A673 (cell line): ENCODE results near the gene CPED1. TPM values are rescaled to one million over a fixed set of nuclear protein-coding genes. Genes with fewer than 3 reads are reported as not detected.

Experiments
- BruUV-seq: library from RNA; stranded (reverse); fragments of 400-500 nt; replicated peaks from 2 replicates; lab custom pipeline; 2021; lab: Mats Ljungman, UMichigan
- CTCF ChIA-PET: fragments of 300-600 bp; sonication (Branson Sonifier 250); formaldehyde crosslinking; loops from one replicate; lab custom pipeline; 2022; ENCODE audit warnings: antibody characterized with exemption; lab: Charles Lee
- POLR2A ChIA-PET: fragments of 300-600 bp; sonication (Branson Sonifier 250); formaldehyde crosslinking; loops from one replicate; lab custom pipeline; 2022; ENCODE audit warnings: antibody characterized with exemption; ENCODE audit not compliant: low non-redundant PET; lab: Charles Lee
- DNase-seq: peaks from one replicate; pipeline ENCODE4 v3.0.0-alpha.2; 2015; ENCODE audit warnings: low spot score
- H3K27ac ChIP-seq: fragments of 200-600 bp; sonication (generic); 2 replicates; pipeline ENCODE4 v1.5.1; 2016; ENCODE audit warnings: mixed run types, low read depth, mild to moderate bottlenecking, mixed read lengths, antibody characterized with exemption, low read length; ENCODE audit not compliant: poor library complexity, severe bottlenecking
- H3K27me3 ChIP-seq: fragments of 200-600 bp; sonication (generic); replicated peaks from 2 replicates; pipeline ENCODE4 v1.6.1; 2017; ENCODE audit warnings: mixed run types, low read depth, mild to moderate bottlenecking, mixed read lengths, antibody characterized with exemption, low read length; ENCODE audit not compliant: insufficient read depth, poor library complexity
- H3K36me3 ChIP-seq: fragments of 200-600 bp; sonication (generic); 2 replicates; pipeline ENCODE4 v1.6.1; 2016; ENCODE audit warnings: mixed run types, mild to moderate bottlenecking, mixed read lengths, antibody characterized with exemption, low read length; ENCODE audit not compliant: insufficient read depth, poor library complexity, severe bottlenecking
- H3K4me1 ChIP-seq: fragments of 200-600 bp; sonication (generic); 2 replicates; pipeline ENCODE4 v1.6.1; 2017; ENCODE audit warnings: mixed run types, mild to moderate bottlenecking, mixed read lengths, antibody characterized with exemption, low read length; ENCODE audit not compliant: insufficient read depth, poor library complexity, severe bottlenecking
- H3K4me3 ChIP-seq: fragments of 200-600 bp; sonication (generic); 2 replicates; pipeline ENCODE4 v1.5.1; 2016; ENCODE audit warnings: low read depth, mixed run types, mild to moderate bottlenecking, mixed read lengths, low read length; ENCODE audit not compliant: poor library complexity, severe bottlenecking
- H3K9me3 ChIP-seq: fragments of 200-600 bp; sonication (generic); 2 replicates; pipeline ENCODE4 v1.6.1; 2016; ENCODE audit warnings: mixed run types, low read depth, mild to moderate bottlenecking, mixed read lengths, antibody characterized with exemption, low read length; ENCODE audit not compliant: poor library complexity, severe bottlenecking
- EZH2 ChIP-seq: fragments of 200-600 bp; sonication (generic); IDR thresholded peaks from 2 replicates; pipeline ENCODE4 v1.6.1; 2017; ENCODE audit warnings: borderline replicate concordance, low read depth, mild to moderate bottlenecking, mixed read lengths, antibody characterized with exemption, low read length; ENCODE audit not compliant: poor library complexity, severe bottlenecking
- intact Hi-C: fragments of 100-400 bp; cut with micrococcal nuclease; formaldehyde crosslinking; loops from one replicate; pipeline ENCODE4 v1.10.0; 2022; ENCODE audit not compliant: unreplicated experiment
- total RNA-seq: library from RNA; stranded (reverse); gene quantifications from 2 replicates; pipeline ENCODE4 v1.2.3, GENCODE V29; 2021
- TF ChIP-seq, protein P1 (sequence below): fragments of 300-800, 200-600 bp; sonication (generic); conservative IDR thresholded peaks from 2 replicates; pipeline ENCODE4 v1.5.1; 2017; ENCODE audit warnings: low read depth, mild to moderate bottlenecking, antibody characterized with exemption, low read length, moderate library complexity, mixed read lengths

CPED1 gene
- total RNA-seq, 1 experiment from 2014 or later, result 0.15 TPM

DNA sequence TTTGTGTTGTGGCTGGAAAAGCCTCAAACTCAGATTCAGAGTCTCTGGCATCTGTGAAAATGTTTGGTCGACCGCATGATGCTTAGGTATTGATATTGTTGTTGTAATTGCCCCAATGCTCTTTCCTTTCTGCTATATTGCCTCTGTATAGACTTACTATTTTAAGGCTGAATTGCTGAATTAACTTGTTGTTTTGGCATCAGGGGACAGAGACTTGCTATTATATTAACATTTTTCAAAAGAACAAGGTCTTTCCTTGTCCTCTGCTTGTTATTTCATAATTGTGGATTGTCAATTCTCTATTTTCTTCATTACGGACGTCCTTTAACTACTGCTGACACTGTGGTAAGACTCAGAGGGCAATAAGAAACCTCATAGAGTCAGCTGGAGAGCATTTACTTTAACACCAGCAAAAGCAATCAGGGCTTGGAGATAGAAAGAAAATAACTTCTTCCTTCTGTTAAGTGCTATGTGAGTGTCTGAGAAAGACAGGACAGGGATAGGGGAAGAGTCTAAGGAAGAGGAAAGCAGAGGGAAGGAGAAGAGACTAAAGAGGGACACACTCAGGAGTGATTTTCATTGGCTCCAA is 17.6 kb downstream of the CPED1 start:
- BruUV-seq, result no TSS peak
- TF ChIP-seq, protein P1, sequence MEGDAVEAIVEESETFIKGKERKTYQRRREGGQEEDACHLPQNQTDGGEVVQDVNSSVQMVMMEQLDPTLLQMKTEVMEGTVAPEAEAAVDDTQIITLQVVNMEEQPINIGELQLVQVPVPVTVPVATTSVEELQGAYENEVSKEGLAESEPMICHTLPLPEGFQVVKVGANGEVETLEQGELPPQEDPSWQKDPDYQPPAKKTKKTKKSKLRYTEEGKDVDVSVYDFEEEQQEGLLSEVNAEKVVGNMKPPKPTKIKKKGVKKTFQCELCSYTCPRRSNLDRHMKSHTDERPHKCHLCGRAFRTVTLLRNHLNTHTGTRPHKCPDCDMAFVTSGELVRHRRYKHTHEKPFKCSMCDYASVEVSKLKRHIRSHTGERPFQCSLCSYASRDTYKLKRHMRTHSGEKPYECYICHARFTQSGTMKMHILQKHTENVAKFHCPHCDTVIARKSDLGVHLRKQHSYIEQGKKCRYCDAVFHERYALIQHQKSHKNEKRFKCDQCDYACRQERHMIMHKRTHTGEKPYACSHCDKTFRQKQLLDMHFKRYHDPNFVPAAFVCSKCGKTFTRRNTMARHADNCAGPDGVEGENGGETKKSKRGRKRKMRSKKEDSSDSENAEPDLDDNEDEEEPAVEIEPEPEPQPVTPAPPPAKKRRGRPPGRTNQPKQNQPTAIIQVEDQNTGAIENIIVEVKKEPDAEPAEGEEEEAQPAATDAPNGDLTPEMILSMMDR, result no peak
- TF ChIP-seq EZH2, result no peak
- Histone ChIP-seq H3K27ac (no peak overlapping the region), H3K4me1 (no peaks in the 10 kb centered on the region), H3K36me3 (no peaks in the 10 kb centered on the region), H3K9me3 (no peaks in the 10 kb centered on the region), H3K27me3 (no peaks in the 10 kb centered on the region), H3K4me3 (no peak overlapping the region)
- POLR2A ChIA-PET, result no interaction called here
- CTCF ChIA-PET, result no interaction called here
- no peak for DNase-seq
- intact Hi-C loops, result no loop called here

DNA sequence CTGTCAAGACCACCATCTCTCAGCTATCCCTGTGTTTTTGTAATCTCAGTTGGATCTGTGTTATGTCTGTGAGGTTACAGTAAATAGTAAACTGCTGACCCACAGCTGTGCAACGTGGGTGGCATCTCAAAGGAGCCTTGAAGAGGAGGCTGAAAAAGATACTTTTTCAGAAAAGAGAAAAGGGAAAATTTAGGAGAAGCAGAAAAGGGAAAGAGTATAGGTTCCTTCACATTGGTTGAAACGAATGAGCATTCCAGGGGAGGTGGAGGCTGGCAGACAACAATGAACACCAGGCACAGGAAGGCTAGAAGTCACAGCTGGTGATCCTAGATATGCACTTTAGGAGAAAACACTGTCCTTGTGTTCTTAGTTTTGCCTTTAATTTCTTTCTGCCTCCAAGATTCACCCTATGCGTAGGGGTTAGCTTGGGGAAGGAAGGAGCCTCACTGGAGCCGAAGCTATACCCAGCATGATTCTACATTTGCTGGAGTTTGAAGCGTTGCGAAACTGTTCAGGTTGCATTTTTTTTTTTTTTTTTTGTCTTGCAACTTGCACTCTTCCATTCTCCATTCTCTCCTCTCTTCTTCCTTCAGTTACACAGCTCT is 18.3 kb downstream of the CPED1 start:
- POLR2A ChIA-PET, result no interaction called here
- DNase-seq, result no peak
- Histone ChIP-seq H3K27ac (no peak overlapping the region), H3K27me3 (no peaks in the 10 kb centered on the region), H3K36me3 (no peaks in the 10 kb centered on the region), H3K4me3 (no peak overlapping the region), H3K9me3 (no peaks in the 10 kb centered on the region), H3K4me1 (no peaks in the 10 kb centered on the region)
- BruUV-seq, result no TSS peak
- intact Hi-C loops, result no loop called here
- TF ChIP-seq, protein P1, result no peak
- TF ChIP-seq EZH2, result no peak
- CTCF ChIA-PET, result no interaction called here

DNA sequence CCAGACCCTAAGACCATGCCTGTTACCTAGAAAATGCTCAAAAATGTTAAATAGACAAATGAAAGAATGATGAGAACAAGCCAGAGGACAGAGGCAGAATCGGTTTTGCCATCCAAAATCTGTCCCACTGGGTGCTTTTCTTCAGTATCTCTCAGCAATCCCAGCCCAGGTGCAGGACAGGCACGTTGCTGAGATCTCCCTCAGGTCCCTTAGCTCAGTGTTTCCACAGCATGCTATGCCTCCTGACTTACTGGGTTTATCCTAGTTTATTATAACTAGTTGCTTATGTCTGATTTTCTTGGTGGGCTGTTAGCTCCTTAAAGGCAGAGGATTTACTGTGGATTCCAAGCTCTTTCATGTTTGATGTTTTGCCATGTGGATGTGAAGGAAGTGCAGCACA is 20.3 kb downstream of the CPED1 start:
- H3K27me3 ChIP-seq, result no peaks in the 10 kb centered on the region
- BruUV-seq, result no TSS peak
- POLR2A ChIA-PET, result no interaction called here
- CTCF ChIA-PET, result no interaction called here
- H3K4me1 ChIP-seq, result no peaks in the 10 kb centered on the region
- no peak for TF ChIP-seq EZH2
- TF ChIP-seq, protein P1, result no peak
- no peaks in the 10 kb centered on the region for H3K9me3 ChIP-seq
- no peak overlapping the region for H3K27ac ChIP-seq
- H3K36me3 ChIP-seq, result no peaks in the 10 kb centered on the region
- intact Hi-C loops, result no loop called here
- DNase-seq, result no peak
- no peak overlapping the region for H3K4me3 ChIP-seq
